AG08396 (cell line): Measurements from ENCODE around the gene SNX30.

ENCODE experiments used
- DNase-seq: peaks from one replicate; pipeline ENCODE4 v3.0.0; 2012; ENCODE audit warnings: low spot score, mixed read lengths

The SNX30 gene

GRCh38 chr9:112822618-112823017 lies 72.1 kb downstream of the SNX30 start:
- no peak for DNase-seq

GRCh38 chr9:112823257-112823656 lies 72.7 kb downstream of the SNX30 start:
- no peak for DNase-seq

GRCh38 chr9:112831281-112831851 lies 80.8 kb downstream of the SNX30 start:
- DNase-seq, result no peak

GRCh38 chr9:112831969-112832368 lies 81.4 kb downstream of the SNX30 start:
- no peak for DNase-seq

- no peak for DNase-seq
Observed at GRCh38 chr9:112833081-112833480, 82.5 kb downstream of the SNX30 start.

GRCh38 chr9:112836394-112836793 lies 85.8 kb downstream of the SNX30 start:
- no peak for DNase-seq

- no peak for DNase-seq
Observed at GRCh38 chr9:112838342-112838741, 87.8 kb downstream of the SNX30 start.

- no peak for DNase-seq
Observed at GRCh38 chr9:112839331-112839730, 88.8 kb downstream of the SNX30 start.

- DNase-seq, result no peak
Observed at GRCh38 chr9:112841261-112841660, 90.7 kb downstream of the SNX30 start.

GRCh38 chr9:112842555-112842954 lies 92.0 kb downstream of the SNX30 start:
- no peak for DNase-seq

GRCh38 chr9:112844771-112845542 lies 94.4 kb downstream of the SNX30 start:
- peak; percentile 85 for DNase-seq

GRCh38 chr9:112846528-112847488 lies 96.2 kb downstream of the SNX30 start:
- peak; percentile 39 for DNase-seq

- DNase-seq, result no peak
Observed at GRCh38 chr9:112848316-112849151, 98.0 kb downstream of the SNX30 start.

GRCh38 chr9:112849363-112849922 lies 98.9 kb downstream of the SNX30 start:
- no peak for DNase-seq

- DNase-seq, result no peak
Observed at GRCh38 chr9:112850840-112851239, 100.3 kb downstream of the SNX30 start.

GRCh38 chr9:112852741-112853504 lies 102.4 kb downstream of the SNX30 start:
- DNase-seq, result no peak

GRCh38 chr9:112853882-112854585 lies 103.5 kb downstream of the SNX30 start:
- DNase-seq, result no peak

- no peak for DNase-seq
Observed at GRCh38 chr9:112854657-112855056, 104.1 kb downstream of the SNX30 start.

- no peak for DNase-seq
Observed at GRCh38 chr9:112856200-112856599, 105.6 kb downstream of the SNX30 start.

GRCh38 chr9:112856843-112857242 lies 106.3 kb downstream of the SNX30 start:
- DNase-seq, result no peak
